ENCODE data around the gene TTC28. TPM values are rescaled to one million over a fixed set of nuclear protein-coding genes. Genes with fewer than 3 reads are reported as not detected.

The TTC28 gene
- total and polyA plus RNA-seq, 10 of the 15 experiments (the other 5 are each of a cell fraction or from before 2014, with no cell fraction given), result 0.15 to 8.4 (median 1.4) TPM

DNA sequence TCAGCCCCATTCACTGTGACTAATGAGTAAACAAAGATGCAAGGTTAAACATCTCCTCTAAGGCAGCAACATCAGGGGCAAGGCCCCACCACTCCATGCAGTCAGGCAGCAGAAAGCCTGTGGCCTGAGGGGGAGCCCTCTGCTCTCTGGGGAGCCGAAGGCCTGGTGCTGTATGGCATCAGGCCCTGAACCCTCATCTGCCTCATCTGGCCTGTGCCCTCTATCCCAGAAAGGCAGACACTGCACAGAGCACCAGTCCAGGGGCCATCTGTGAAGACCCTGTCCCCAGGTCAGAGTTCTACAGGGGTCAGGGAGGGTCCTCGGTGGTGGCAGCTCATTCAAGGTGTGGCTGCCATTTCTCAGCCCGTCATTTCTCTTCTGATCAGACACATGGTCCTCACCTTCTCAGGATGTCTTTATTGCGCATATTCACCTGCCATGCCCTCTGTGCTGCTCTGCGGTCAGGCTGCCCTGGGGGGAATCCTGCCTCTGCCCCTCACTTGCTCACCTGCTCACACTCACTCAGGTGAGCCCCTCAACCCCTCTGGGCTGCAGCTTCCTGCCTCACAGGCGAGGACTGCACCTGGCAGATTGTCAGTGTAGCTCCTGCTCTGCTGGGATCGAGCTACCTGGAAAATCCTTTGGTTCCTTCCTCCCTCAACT lies 657.5 kb downstream of the TTC28 start (continued):
- no peak for TF ChIP-seq EGR1 (IDR thresholded peaks at IDR 0.05; ENCODE audit: borderline replicate concordance in 1 of 2, low read depth in 2 of 2, low read length in 2 of 2)
- TF ChIP-seq, protein P1, sequence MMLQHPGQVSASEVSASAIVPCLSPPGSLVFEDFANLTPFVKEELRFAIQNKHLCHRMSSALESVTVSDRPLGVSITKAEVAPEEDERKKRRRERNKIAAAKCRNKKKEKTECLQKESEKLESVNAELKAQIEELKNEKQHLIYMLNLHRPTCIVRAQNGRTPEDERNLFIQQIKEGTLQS (IDR thresholded peaks at IDR 0.05; ENCODE audit: borderline replicate concordance, extremely low read depth, low read depth, low read length), result no peak
- TF ChIP-seq KAT2A (conservative IDR thresholded peaks at IDR 0.05; ENCODE audit: control insufficient read depth, low read depth, low read length), result no peak
- no peak for TF ChIP-seq SMAD1 (IDR thresholded peaks at IDR 0.05; ENCODE audit: low read depth, partially characterized antibody)

DNA sequence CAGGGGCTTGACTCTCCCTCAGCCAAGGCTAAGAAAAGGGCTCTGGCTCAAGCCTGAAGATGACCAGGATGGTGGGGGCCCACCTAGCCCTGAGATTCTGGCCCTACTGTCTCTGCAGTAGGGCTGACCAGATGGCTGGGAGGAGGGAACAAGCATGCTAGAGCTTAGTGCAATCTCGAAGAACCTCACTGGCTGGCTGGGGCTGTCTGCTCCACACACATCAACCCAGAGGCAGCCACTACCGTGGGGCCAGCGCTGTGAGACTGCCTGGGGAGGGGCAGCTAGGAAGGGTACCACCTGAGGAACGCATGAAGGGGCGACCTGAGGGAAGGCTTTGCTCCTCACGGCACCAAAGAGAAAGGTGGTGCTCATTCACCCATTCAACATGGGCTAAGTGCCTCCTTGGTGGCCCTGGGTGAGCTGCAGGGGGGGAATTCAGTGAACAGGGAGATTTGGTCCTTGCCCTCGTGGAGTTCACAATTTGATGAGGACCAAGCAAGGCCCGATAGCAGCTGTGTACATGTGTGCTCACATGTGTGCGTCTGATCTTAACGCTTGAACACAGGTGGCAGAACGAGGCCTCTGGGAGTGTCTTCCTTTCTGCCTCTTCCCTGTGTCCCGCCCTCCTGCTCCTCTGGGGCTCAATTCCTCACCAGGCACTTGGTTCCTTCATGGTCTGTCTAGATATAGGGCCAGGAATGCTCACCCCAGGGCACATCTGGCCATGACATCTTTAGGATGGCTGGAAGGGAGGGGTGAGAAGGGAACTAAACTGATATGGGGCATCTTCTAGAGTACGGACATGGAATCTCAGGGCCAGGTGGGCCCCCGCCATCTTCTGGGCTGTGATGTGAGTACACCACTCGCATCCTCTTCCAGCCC lies 658.3 kb downstream of the TTC28 start:
- ChIA-PET CTCF (interaction anchor here (0.7 to 3.6 kb wide), 8 partner anchors 8 to 580 kb away, joined by 3 to 41 read pairs (median 8); no protein-coding TSS in a partner anchor), POLR2A (no interaction called here), SMC1A (ENCODE audit: uncharacterized antibody, unreplicated experiment) (interaction anchor here (1.0 to 2.9 kb wide), 2 partner anchors 146 to 571 kb away, joined by 3 to 16 read pairs; no protein-coding TSS in a partner anchor), RAD21 (ENCODE audit: unreplicated experiment) (interaction anchor here (2.8 kb wide), 1 partner anchor 572 kb away, joined by 17 read pairs; no protein-coding TSS in a partner anchor)
- H3K27ac ChIP-seq (ENCODE audit: control insufficient read depth, insufficient read depth), result no peak overlapping the region
- no peaks in the 10 kb centered on the region for H3K4me1 ChIP-seq (ENCODE audit: control insufficient read depth, insufficient read depth, low read length)
- intact Hi-C loops (cut with micrococcal nuclease; ENCODE audit: unreplicated experiment), result loop anchor here (5.0 kb wide), 1 partner anchor 421 kb away; no protein-coding TSS in a partner anchor
- DNase-seq (ENCODE audit: low read depth, low spot score) (no peak), FAIRE-seq (no peak), ATAC-seq (no peak)
- H3K9ac ChIP-seq (ENCODE audit: control insufficient read depth, insufficient read depth, low read length), result no peak overlapping the region
- whole genome bisulfite sequencing (ENCODE audit: insufficient coverage, insufficient replicate concordance, low lambda C conversion rate, missing lambda C conversion rate), result 32% methylated on average over 15 of the region's 15 CpGs
- no peaks in the 10 kb centered on the region for H4K20me1 ChIP-seq (ENCODE audit: control insufficient read depth, insufficient read depth)
- no peak overlapping the region for H2AFZ ChIP-seq (ENCODE audit: control insufficient read depth, low read depth, low read length)
- no TSS peak for BruUV-seq (replicated peaks)
- no peaks in the 10 kb centered on the region for H3K79me2 ChIP-seq (ENCODE audit: control insufficient read depth, insufficient read depth, low read length)
- no peak overlapping the region for H3K4me2 ChIP-seq (ENCODE audit: control insufficient read depth, insufficient read depth)
- no peaks in the 10 kb centered on the region for H3K36me3 ChIP-seq (ENCODE audit: control insufficient read depth in 2 of 2, insufficient read depth in 2 of 2, low read length in 1 of 2)
- H3K4me3 ChIP-seq, result no peak overlapping the region
- H3K27me3 ChIP-seq (replicated peaks in 1 of 2; ENCODE audit: control insufficient read depth in 2 of 2, insufficient read depth in 2 of 2, low read length in 1 of 2), result 0 out of 4 replicates have a peak, but pooled peaks cover 0 to 1% of the 10 kb centered on the region in 2 experiments
- no peaks in the 10 kb centered on the region for H3K9me3 ChIP-seq (replicated peaks; ENCODE audit: control insufficient read depth, insufficient read depth, low read length)
- in situ Hi-C loops (cut with MboI), result loop anchor here (5.0 to 25.0 kb wide), 3 partner anchors 571 to 1259 kb away; no protein-coding TSS in a partner anchor
- TF ChIP-seq IRF4 (IDR thresholded peaks at IDR 0.05; ENCODE audit: low read depth, low read length) (no peak), SRF (IDR thresholded peaks at IDR 0.05; ENCODE audit: low read depth in 2 of 2, low read length in 2 of 2) (no peak), MEF2A (IDR thresholded peaks at IDR 0.05; ENCODE audit: insufficient read depth, low read depth, low read length) (no peak), NR2F1 (conservative IDR thresholded peaks at IDR 0.05) (no peak), ESRRA (IDR thresholded peaks at IDR 0.05; ENCODE audit: low read length) (no peak), HDAC2 (IDR thresholded peaks at IDR 0.05) (no peak)
- TF ChIP-seq, protein P2, sequence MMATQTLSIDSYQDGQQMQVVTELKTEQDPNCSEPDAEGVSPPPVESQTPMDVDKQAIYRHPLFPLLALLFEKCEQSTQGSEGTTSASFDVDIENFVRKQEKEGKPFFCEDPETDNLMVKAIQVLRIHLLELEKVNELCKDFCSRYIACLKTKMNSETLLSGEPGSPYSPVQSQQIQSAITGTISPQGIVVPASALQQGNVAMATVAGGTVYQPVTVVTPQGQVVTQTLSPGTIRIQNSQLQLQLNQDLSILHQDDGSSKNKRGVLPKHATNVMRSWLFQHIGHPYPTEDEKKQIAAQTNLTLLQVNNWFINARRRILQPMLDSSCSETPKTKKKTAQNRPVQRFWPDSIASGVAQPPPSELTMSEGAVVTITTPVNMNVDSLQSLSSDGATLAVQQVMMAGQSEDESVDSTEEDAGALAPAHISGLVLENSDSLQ (IDR thresholded peaks at IDR 0.05), result no peak
- TF ChIP-seq, protein P3, sequence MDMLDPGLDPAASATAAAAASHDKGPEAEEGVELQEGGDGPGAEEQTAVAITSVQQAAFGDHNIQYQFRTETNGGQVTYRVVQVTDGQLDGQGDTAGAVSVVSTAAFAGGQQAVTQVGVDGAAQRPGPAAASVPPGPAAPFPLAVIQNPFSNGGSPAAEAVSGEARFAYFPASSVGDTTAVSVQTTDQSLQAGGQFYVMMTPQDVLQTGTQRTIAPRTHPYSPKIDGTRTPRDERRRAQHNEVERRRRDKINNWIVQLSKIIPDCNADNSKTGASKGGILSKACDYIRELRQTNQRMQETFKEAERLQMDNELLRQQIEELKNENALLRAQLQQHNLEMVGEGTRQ (IDR thresholded peaks at IDR 0.05; ENCODE audit: borderline replicate concordance, low read depth, low read length), result no peak

Data from GM12878 (cell line).